Measurements from ENCODE around the gene BDNF.
A peak's percentile ranks its signal among the peaks of the same experiment; 100 is the strongest.

DNA sequence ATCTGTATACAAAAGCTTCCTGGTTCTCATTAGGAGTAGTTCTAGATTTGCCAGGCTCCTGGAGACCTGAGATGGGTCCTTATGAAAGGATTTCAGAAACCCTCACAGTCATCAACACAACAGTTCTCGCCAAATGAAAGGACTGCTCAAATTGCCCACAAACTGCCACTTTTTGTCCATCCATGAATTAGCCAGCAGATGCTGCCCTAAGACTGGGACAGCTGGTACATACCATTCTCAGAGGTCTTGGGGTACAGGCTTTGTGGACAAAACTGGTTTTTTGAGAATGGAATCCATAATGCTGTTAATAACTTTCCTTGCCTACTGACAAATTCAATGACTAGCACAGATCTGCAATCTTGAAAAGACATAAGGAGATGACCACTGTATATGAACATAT lies 23.4 kb upstream of the BDNF start:
- TF ChIP-seq SIX5 (IDR thresholded peaks at IDR 0.05; ENCODE audit: low read depth, low read length) (no peak), EP300 (IDR thresholded peaks at IDR 0.05; ENCODE audit: borderline replicate concordance in 1 of 2, low read depth in 2 of 2, low read length in 2 of 2) (no peak), RXRA (IDR thresholded peaks at IDR 0.05; ENCODE audit: insufficient read depth, low read depth, low read length) (no peak), RFX5 (IDR thresholded peaks at IDR 0.05; ENCODE audit: borderline replicate concordance, low read depth, low read length) (no peak), SP1 (IDR thresholded peaks at IDR 0.05; ENCODE audit: low read depth, low read length) (no peak), SP2 (IDR thresholded peaks at IDR 0.05; ENCODE audit: low read length) (no peak), EZH2 (IDR thresholded peaks at IDR 0.05; ENCODE audit: low read depth, low read length, severe bottlenecking) (no peak), CBX5 (IDR thresholded peaks at IDR 0.05; ENCODE audit: low read depth, low read length) (no peak), POLR2A (IDR thresholded peaks at IDR 0.05; ENCODE audit: control extremely low read depth in 1 of 2, low read depth in 2 of 2, low read length in 2 of 2) (no peak), SIRT6 (IDR thresholded peaks at IDR 0.05; ENCODE audit: low read length) (no peak), SIN3A (conservative IDR thresholded peaks at IDR 0.05 in 1 of 2, IDR thresholded peaks at IDR 0.05 in 1 of 2; ENCODE audit: low read depth in 1 of 2, low read length in 2 of 2) (no peak), CHD2 (IDR thresholded peaks at IDR 0.05; ENCODE audit: low read length) (no peak)
- TF ChIP-seq, protein P1, sequence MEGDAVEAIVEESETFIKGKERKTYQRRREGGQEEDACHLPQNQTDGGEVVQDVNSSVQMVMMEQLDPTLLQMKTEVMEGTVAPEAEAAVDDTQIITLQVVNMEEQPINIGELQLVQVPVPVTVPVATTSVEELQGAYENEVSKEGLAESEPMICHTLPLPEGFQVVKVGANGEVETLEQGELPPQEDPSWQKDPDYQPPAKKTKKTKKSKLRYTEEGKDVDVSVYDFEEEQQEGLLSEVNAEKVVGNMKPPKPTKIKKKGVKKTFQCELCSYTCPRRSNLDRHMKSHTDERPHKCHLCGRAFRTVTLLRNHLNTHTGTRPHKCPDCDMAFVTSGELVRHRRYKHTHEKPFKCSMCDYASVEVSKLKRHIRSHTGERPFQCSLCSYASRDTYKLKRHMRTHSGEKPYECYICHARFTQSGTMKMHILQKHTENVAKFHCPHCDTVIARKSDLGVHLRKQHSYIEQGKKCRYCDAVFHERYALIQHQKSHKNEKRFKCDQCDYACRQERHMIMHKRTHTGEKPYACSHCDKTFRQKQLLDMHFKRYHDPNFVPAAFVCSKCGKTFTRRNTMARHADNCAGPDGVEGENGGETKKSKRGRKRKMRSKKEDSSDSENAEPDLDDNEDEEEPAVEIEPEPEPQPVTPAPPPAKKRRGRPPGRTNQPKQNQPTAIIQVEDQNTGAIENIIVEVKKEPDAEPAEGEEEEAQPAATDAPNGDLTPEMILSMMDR (IDR thresholded peaks at IDR 0.05; ENCODE audit: control extremely low read depth in 1 of 3, insufficient read depth in 1 of 3, low read depth in 1 of 3, low read length in 3 of 3) = peak in 2 of 3 experiments; percentile 28 to 46; a peak in 1 of 4 replicates
